GOT3 (cell line): Measurements from ENCODE around the gene TPRG1.

Experiments
- DNase-seq: peaks from one replicate; lab custom pipeline; 2025; ENCODE audit warnings: mixed read lengths; lab: John Stamatoyannopoulos, UW

TPRG1 gene

GRCh38 chr3:189282189-189282588 is 110.4 kb downstream of the TPRG1 start:
- DNase-seq, result no peak

GRCh38 chr3:189282741-189283140 is 111.0 kb downstream of the TPRG1 start:
- DNase-seq, result no peak

GRCh38 chr3:189286188-189286587 is 114.4 kb downstream of the TPRG1 start:
- no peak for DNase-seq

GRCh38 chr3:189286916-189287315 is 115.1 kb downstream of the TPRG1 start:
- DNase-seq, result no peak

- DNase-seq, result no peak
Measured at GRCh38 chr3:189288348-189289235, 116.8 kb downstream of the TPRG1 start.

- no peak for DNase-seq
Measured at GRCh38 chr3:189289251-189289650, 117.5 kb downstream of the TPRG1 start.

- no peak for DNase-seq
Measured at GRCh38 chr3:189292667-189293484, 121.1 kb downstream of the TPRG1 start.

- no peak for DNase-seq
Measured at GRCh38 chr3:189294649-189295048, 122.9 kb downstream of the TPRG1 start.

- DNase-seq, result no peak
Measured at GRCh38 chr3:189295089-189295488, 123.3 kb downstream of the TPRG1 start.

GRCh38 chr3:189297932-189298331 is 126.2 kb downstream of the TPRG1 start:
- no peak for DNase-seq

- DNase-seq, result no peak
Measured at GRCh38 chr3:189298469-189299375, 127.0 kb downstream of the TPRG1 start.

- no peak for DNase-seq
Measured at GRCh38 chr3:189300345-189300744, 128.6 kb downstream of the TPRG1 start.

- DNase-seq, result no peak
Measured at GRCh38 chr3:189301479-189301878, 129.7 kb downstream of the TPRG1 start.

GRCh38 chr3:189303584-189303983 is 131.8 kb downstream of the TPRG1 start:
- no peak for DNase-seq

GRCh38 chr3:189304465-189305351 is 132.9 kb downstream of the TPRG1 start:
- DNase-seq, result no peak

GRCh38 chr3:189305412-189305811 is 133.6 kb downstream of the TPRG1 start:
- no peak for DNase-seq

GRCh38 chr3:189307963-189308362 is 136.2 kb downstream of the TPRG1 start:
- no peak for DNase-seq

- DNase-seq, result no peak
Measured at GRCh38 chr3:189308608-189309007, 136.8 kb downstream of the TPRG1 start.

GRCh38 chr3:189309400-189309975 is 137.7 kb downstream of the TPRG1 start:
- DNase-seq, result no peak

GRCh38 chr3:189311521-189311920 is 139.8 kb downstream of the TPRG1 start:
- no peak for DNase-seq

- no peak for DNase-seq
Measured at GRCh38 chr3:189312866-189313265, 141.1 kb downstream of the TPRG1 start.
